Activated T-cell treated with anti-CD3 and anti-CD28 coated beads, Interleukin-2, amount 50 U/mL, for 48 hours (primary cell): ENCODE measurements around the gene SPACDR.
"Not testable (repeated sequence)": the region's sequence is repeated elsewhere in the genome, so short reads cannot be mapped to it uniquely, and the experiment has no call there.

ENCODE experiments used
- DNase-seq, 2 experiments: peaks; one replicate each; pipeline ENCODE4 v3.0.0-alpha.2; 2020

The SPACDR gene

DNA sequence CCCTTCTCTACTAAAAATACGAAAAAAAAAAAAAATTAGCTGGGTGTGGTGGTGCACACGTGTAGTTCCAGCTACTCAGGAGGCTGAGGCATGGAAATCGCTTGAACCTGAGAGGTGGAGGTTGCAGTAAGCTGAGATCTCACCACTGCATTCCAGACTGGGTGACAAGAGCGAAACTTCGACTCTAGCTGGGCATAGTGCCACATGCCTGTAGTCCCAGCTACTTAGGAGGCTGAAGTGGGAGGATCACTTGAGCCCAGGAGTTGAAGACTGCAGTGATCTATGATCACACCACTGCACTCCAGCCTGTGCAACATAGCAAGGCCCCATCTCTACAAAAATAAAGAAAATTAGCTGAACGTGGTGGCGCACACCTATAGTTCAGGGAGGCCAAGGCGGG is 1.2 kb upstream of the SPACDR start:
- no peak for DNase-seq

- DNase-seq = no peak
Observed at GRCh38 chr7:100464791-100465190, 731 bp upstream of the SPACDR start.

DNA sequence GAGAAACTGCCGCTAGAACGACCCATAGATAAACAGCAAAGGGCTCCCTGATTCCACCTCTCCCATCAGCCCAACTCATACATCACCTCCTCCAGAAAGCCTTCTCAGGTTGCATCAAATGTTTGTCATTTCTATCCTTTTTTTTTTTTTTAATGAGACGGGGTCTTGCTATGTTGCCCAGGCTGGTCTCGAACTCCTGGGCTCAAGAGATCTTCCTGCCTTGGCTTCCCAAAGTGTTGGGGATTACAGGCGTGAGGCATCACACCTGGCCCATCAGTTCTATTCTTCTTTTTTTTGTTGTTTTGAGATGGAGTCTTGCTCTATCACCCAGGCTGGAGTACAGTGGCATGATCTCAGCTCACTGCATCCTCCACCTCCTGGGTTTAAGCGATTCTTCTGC is 7.0 kb downstream of the SPACDR start:
- DNase-seq = no peak

DNA sequence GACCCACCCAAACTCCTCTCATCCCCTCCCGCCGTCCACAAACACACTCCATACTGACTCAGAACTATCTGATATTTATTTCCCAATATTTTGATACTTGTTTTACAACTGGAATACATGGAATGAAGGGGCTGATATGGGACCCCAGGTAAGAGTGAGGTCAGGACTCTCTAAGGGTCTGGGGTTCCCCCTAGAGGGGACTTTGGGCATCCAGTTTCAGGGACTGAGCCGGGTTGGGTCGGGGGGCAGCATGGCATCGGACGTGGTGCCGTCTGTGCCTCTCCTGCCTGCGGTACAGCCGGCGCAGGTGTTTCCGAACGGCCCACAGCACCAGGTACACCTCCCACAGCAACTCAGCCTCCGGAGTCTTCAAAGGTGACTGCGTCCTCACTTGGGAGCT is 7.5 kb downstream of the SPACDR start:
- DNase-seq = no peak

GRCh38 chr7:100455206-100455605 is 8.9 kb downstream of the SPACDR start:
- DNase-seq = no peak

GRCh38 chr7:100453854-100454253 is 10.2 kb downstream of the SPACDR start:
- not testable (repeated sequence) for DNase-seq

DNA sequence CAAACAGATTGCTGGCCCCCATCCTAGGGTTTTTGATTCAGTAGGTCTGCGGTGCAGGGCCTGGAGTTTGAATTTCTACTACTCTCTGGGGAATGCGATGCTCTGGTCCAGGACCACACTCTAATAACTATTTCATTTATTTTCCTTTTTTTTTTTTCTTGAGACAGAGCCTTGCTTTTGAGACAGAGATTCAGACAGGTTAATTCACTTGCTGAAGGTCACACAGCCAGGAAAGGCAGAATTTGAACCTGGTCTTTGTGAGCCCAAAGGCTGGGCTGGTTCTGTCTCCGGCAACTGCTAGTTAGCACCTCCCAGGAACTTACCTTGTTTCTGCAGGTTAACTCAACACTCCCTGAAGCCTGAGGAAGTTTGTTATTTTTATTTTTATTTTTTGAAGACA is 11.5 kb downstream of the SPACDR start:
- no peak for DNase-seq

- DNase-seq = no peak
Observed at GRCh38 chr7:100449190-100449795, 14.8 kb downstream of the SPACDR start.

DNA sequence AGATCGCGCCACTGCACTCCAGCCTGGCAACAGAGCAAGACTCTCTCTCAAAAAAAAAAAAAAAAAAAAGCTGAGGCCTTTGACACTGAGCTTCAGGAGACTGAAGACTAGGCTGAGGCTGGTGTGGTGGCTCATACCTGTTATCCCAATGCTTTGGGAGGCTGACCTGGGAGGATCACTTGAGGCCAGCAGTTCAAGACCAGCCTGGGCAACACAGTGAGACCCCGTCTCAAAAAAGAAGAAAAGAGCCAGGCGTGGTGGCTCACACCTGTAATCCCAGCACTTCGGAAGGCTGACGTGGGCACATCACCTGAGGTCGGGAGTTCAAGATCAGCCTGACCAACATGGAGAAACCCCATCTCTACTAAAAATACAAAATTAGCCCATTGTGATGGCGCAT is 16.7 kb downstream of the SPACDR start:
- DNase-seq = not testable (repeated sequence)

GRCh38 chr7:100446040-100446439 is 18.0 kb downstream of the SPACDR start:
- DNase-seq = no peak

GRCh38 chr7:100444311-100445278 is 19.5 kb downstream of the SPACDR start:
- peak in 1 of 2 experiments; percentile 33 for DNase-seq

DNA sequence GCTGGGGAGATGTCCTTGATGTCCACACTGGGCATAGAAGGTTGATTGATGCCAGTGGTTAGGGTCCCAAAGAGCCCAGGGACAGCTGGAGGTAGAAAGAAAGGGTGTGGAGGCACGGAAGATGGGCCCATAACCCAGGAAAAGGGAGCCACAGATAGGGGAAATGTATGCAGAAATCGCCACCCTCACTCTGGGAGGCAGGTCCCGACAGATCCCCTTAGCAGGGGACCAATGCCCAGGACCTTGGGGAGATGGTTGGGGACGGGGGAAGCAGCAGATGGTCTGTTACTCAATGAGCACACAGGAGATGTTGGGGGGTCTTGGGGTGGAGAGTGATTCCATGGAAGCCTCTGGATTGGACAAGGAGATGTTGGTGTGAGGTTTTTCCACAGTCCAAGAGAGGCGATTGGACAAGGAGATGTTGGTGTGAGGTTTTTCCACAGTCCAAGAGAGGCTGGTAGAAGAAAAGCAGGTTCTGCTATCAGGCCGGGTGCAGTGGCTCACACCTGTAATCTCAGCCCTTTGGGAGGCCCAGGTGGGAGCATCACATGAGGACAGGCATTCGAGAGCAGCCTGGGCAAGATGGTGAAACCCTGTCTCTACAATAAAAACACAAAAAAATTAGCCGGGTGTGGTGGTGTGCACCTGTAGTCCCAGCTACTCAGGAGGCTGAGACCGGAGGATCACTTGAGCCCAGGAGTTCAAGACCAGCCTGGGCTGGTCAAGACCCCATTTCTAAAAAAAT is 20.8 kb downstream of the SPACDR start:
- DNase-seq = no peak

- DNase-seq = no peak
Observed at GRCh38 chr7:100441641-100442535, 22.2 kb downstream of the SPACDR start.

DNA sequence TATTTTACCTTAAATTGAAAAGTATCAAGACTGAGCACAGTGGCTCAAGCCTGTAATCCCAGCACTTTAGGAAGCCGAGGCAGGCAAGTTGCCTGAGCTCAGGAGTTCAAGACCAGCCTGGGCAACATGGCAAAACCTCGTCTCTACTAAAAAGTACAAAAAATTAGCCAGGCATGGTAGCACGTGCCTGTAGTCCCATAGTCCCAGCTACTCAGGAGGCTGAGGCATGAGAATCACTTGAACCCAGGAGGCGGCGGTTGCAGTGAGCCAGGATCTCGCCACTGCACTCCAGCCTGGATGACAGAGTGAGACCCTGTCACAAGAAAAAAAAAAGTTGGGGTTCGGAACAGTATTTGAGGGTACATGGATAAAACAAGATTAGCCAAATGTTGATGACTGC is 24.8 kb downstream of the SPACDR start:
- not testable (repeated sequence) for DNase-seq

DNA sequence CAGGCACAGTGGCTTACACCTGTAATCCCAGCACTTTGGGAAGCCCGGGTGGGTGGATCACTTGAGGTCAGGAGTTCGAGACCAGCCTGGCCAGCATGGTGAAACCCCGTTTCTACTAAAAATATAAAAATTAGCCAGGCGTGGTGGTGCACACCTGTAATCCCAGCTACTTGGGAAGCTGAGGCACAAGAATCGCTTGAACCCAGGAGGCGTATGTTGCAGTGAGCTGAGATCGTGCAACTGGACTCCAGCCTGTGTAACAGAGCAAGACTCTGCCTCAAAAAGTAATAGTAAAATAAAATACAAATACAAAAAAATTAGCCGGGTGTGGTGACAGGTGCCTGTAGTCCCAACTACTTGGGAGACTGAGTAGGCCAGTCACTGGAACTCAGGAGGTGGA is 25.3 kb downstream of the SPACDR start:
- not testable (repeated sequence) for DNase-seq

GRCh38 chr7:100438172-100438571 is 25.9 kb downstream of the SPACDR start:
- DNase-seq = no peak

DNA sequence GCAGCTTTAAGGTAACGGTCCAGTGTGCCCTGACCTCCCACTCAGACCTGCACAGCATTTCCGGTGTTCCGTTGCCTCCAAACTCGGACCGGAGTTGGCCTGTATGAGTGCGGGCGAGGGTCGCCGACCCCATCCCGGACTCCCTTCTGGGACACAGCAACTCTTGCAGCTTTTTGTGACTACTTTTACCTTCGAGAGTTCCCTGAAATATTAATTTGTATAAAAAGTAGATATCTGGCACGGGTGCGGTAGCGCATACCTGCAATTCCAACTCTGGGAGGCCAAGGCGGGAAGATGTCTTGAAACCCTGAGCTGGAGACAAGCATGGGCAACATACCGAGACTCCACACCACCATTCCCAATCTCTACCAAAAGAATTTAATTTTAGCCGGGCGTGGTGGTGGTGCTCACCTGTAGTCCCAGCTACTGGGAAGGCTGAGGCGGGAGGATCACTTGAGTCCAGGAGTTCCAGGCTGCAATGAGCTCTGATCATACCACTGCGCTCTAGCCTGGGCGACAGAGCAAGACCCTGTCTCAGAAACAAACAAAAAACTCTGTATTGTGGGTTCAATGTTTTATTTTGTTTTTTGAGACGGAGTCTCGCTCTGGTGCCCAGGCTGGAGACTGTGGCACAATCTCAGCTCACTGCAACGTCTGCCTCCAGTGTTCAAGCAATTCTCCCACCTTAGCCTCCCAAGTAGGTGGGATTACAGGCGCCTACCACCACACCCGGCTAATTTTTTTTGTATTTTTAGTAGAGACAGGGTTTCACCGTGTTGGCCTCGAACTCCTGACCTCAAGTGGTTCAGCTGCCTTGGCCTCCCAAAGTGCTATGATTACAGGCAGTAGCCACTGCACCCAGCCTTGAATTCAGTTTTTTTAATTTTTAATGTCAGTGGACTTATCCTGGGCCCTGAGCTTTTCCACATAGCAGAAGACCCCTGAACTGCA is 26.6 kb downstream of the SPACDR start:
- no peak for DNase-seq

- peak; percentile 66 to 71 for DNase-seq
Observed at GRCh38 chr7:100435401-100436304, 28.4 kb downstream of the SPACDR start.

DNA sequence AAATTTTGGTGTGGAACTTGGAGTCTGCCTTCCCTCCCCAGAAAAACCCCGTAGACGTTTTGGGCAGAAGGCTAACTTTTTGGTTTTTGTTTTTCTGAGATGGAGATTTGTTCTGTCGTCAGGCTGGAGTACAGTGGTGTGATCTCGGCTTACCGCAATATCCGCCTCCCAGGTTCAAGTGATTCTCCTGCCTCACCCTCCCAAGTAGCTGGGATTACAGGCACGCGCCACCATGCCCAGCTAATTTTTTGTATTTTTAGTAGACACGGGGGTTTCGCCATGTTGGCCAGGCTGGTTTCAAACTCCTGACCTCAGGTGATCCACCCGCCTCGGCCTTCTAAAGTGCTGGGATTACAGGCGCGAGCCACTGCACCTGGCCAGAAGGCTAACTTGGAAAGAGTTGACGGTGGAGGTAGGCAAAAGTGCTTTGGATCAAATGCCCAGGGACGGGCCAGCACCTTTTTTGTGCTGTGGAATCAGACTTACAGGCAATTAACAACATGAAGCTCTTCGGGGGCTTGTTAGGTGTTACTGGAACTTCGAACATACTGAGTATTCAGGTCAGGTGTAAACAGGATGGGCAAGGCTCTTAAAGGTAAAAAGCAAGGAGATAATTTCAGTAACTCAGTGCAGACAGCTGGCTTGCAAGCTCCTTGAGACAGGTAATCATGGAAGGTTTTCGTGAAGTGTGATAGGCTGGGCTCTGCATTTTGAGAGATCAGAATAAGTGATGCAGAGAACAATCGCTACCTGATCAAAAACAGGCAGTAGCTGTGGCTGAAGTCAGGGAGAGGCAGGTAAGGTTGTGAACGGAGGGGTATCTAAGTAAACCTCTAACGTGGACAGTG is 29.5 kb downstream of the SPACDR start:
- no peak for DNase-seq
